Activated CD4-positive, alpha-beta T cell treated with anti-CD3 and anti-CD28 coated beads, Interleukin-10, Interleukin-2, amounts not matched to agents 100 ng/mL and 50 ng/mL, durations not matched to agents 16 hours and 8 hours (primary cell): Measurements from ENCODE around the gene PAN3.

Experiments
- DNase-seq: peaks from one replicate; pipeline ENCODE4 v3.0.0-alpha.2; 2020

The PAN3 gene

DNA sequence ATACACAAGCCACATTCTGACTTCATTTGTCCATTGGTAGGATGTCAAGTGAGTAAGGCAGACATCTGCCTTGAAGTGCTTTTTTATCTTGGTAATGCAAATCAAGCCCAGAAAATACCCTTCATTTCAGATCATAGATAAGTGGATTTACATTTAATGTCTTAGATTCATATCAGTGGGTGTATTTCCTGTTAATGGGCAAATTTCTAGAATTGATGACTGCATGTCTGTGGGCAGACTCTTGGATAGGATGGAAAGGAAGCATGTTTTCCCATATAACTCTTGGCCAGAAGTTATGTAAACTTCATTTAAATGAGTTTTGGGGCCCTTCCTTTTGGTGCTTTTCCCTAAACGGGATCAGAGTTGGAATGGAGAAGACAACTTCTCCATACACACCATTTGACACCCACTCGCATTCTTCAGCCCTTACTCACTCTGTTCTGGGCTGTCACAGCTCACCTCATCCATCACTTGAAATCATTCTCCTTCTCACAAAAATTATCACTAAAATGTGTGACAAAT is 202.0 kb downstream of the PAN3 start:
- no peak for DNase-seq

GRCh38 chr13:28342251-28342650 is 203.9 kb downstream of the PAN3 start:
- no peak for DNase-seq

- DNase-seq = no peak
These were observed 205.8 kb downstream of the PAN3 start for GRCh38 chr13:28344163-28344562.
